A673 (cell line): ENCODE measurements around the gene TMEM150C. TPM values are rescaled to one million over a fixed set of nuclear protein-coding genes. Genes with fewer than 3 reads are reported as not detected.

Experiments
- BruUV-seq: library from RNA; stranded (reverse); fragments of 400-500 nt; replicated peaks from 2 replicates; lab custom pipeline; 2021; lab: Mats Ljungman, UMichigan
- CTCF ChIA-PET: fragments of 300-600 bp; sonication (Branson Sonifier 250); formaldehyde crosslinking; loops from one replicate; lab custom pipeline; 2022; ENCODE audit warnings: antibody characterized with exemption; lab: Charles Lee
- POLR2A ChIA-PET: fragments of 300-600 bp; sonication (Branson Sonifier 250); formaldehyde crosslinking; loops from one replicate; lab custom pipeline; 2022; ENCODE audit warnings: antibody characterized with exemption; ENCODE audit not compliant: low non-redundant PET; lab: Charles Lee
- DNase-seq: peaks from one replicate; pipeline ENCODE4 v3.0.0-alpha.2; 2015; ENCODE audit warnings: low spot score
- H3K27ac ChIP-seq: fragments of 200-600 bp; sonication (generic); 2 replicates; pipeline ENCODE4 v1.5.1; 2016; ENCODE audit warnings: mixed run types, low read depth, mild to moderate bottlenecking, mixed read lengths, antibody characterized with exemption, low read length; ENCODE audit not compliant: poor library complexity, severe bottlenecking
- H3K27me3 ChIP-seq: fragments of 200-600 bp; sonication (generic); replicated peaks from 2 replicates; pipeline ENCODE4 v1.6.1; 2017; ENCODE audit warnings: mixed run types, low read depth, mild to moderate bottlenecking, mixed read lengths, antibody characterized with exemption, low read length; ENCODE audit not compliant: insufficient read depth, poor library complexity
- H3K36me3 ChIP-seq: fragments of 200-600 bp; sonication (generic); 2 replicates; pipeline ENCODE4 v1.6.1; 2016; ENCODE audit warnings: mixed run types, mild to moderate bottlenecking, mixed read lengths, antibody characterized with exemption, low read length; ENCODE audit not compliant: insufficient read depth, poor library complexity, severe bottlenecking
- H3K4me1 ChIP-seq: fragments of 200-600 bp; sonication (generic); 2 replicates; pipeline ENCODE4 v1.6.1; 2017; ENCODE audit warnings: mixed run types, mild to moderate bottlenecking, mixed read lengths, antibody characterized with exemption, low read length; ENCODE audit not compliant: insufficient read depth, poor library complexity, severe bottlenecking
- H3K4me3 ChIP-seq: fragments of 200-600 bp; sonication (generic); 2 replicates; pipeline ENCODE4 v1.5.1; 2016; ENCODE audit warnings: low read depth, mixed run types, mild to moderate bottlenecking, mixed read lengths, low read length; ENCODE audit not compliant: poor library complexity, severe bottlenecking
- H3K9me3 ChIP-seq: fragments of 200-600 bp; sonication (generic); 2 replicates; pipeline ENCODE4 v1.6.1; 2016; ENCODE audit warnings: mixed run types, low read depth, mild to moderate bottlenecking, mixed read lengths, antibody characterized with exemption, low read length; ENCODE audit not compliant: poor library complexity, severe bottlenecking
- CTCF ChIP-seq: fragments of 300-800, 200-600 bp; sonication (generic); conservative IDR thresholded peaks from 2 replicates; pipeline ENCODE4 v1.5.1; 2017; ENCODE audit warnings: low read depth, mild to moderate bottlenecking, antibody characterized with exemption, low read length, moderate library complexity, mixed read lengths
- EZH2 ChIP-seq: fragments of 200-600 bp; sonication (generic); IDR thresholded peaks from 2 replicates; pipeline ENCODE4 v1.6.1; 2017; ENCODE audit warnings: borderline replicate concordance, low read depth, mild to moderate bottlenecking, mixed read lengths, antibody characterized with exemption, low read length; ENCODE audit not compliant: poor library complexity, severe bottlenecking
- intact Hi-C: fragments of 100-400 bp; cut with micrococcal nuclease; formaldehyde crosslinking; loops from one replicate; pipeline ENCODE4 v1.10.0; 2022; ENCODE audit not compliant: unreplicated experiment
- total RNA-seq: library from RNA; stranded (reverse); gene quantifications from 2 replicates; pipeline ENCODE4 v1.2.3, GENCODE V29; 2021

TMEM150C gene
- total RNA-seq, 1 experiment from 2014 or later, result 0.34 TPM

- no TSS peak for BruUV-seq
- CTCF ChIA-PET, result interaction anchor here (0.6 kb wide), 1 partner anchor 534 kb away, joined by 4 read pairs; no protein-coding TSS in a partner anchor
- no peaks in the 10 kb centered on the region for H3K9me3 ChIP-seq
- no peak for DNase-seq
- H3K27ac ChIP-seq, result no peak overlapping the region
- intact Hi-C loops, result no loop called here
- H3K27me3 ChIP-seq, result no peaks in the 10 kb centered on the region
- H3K4me3 ChIP-seq, result no peak overlapping the region
- peaks cover 5% of the 10 kb centered on the region for H3K36me3 ChIP-seq
- TF ChIP-seq CTCF (no peak), EZH2 (no peak)
- POLR2A ChIA-PET, result no interaction called here
- no peaks in the 10 kb centered on the region for H3K4me1 ChIP-seq
Observed at GRCh38 chr4:82458729-82459128, 103.1 kb downstream of the TMEM150C start.

DNA sequence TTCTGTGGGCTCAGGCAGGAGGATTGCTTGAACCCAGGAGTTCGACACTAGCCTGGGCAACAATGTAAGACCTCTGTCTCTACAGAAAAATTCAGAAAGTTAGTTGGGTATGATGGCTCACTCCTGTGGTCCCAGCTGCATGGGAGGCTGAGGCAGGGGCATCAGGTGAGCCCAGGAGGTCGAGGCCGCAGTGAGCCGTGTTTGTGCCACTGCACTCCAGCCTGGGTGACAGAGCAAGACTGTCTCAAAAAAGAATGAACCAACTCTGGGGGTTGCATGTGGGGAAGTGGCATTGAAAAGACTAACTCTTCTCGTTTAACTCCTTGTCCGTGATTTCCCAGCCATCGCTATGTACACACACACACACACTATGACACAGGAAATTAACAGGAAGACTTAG lies 104.5 kb downstream of the TMEM150C start:
- ChIA-PET POLR2A (no interaction called here), CTCF (no interaction called here)
- no peak overlapping the region for H3K27ac ChIP-seq
- no peak overlapping the region for H3K4me3 ChIP-seq
- no TSS peak for BruUV-seq
- H3K27me3 ChIP-seq, result no peaks in the 10 kb centered on the region
- H3K36me3 ChIP-seq, result peaks cover 5% of the 10 kb centered on the region
- DNase-seq, result no peak
- intact Hi-C loops, result no loop called here
- no peaks in the 10 kb centered on the region for H3K9me3 ChIP-seq
- TF ChIP-seq EZH2, result no peak
- no peak for TF ChIP-seq CTCF
- H3K4me1 ChIP-seq, result no peaks in the 10 kb centered on the region

- Histone ChIP-seq H3K4me3 (no peak overlapping the region), H3K36me3 (peaks cover 6% of the 10 kb centered on the region), H3K4me1 (no peaks in the 10 kb centered on the region), H3K27ac (no peak overlapping the region), H3K27me3 (no peaks in the 10 kb centered on the region), H3K9me3 (no peaks in the 10 kb centered on the region)
- TF ChIP-seq CTCF (no peak), EZH2 (no peak)
- no TSS peak for BruUV-seq
- ChIA-PET CTCF (no interaction called here), POLR2A (interaction anchor here (0.6 kb wide), 1 partner anchor 13 kb away, joined by 3 read pairs; no protein-coding TSS in a partner anchor)
- no peak for DNase-seq
- intact Hi-C loops, result no loop called here
Observed at GRCh38 chr4:82452026-82452425, 109.8 kb downstream of the TMEM150C start.
